NCI-H1105 (cell line): ENCODE data around the gene TEKT3.

Experiments used
- DNase-seq: peaks from one replicate; lab custom pipeline; 2025; lab: John Stamatoyannopoulos, UW

Gene TEKT3

DNA sequence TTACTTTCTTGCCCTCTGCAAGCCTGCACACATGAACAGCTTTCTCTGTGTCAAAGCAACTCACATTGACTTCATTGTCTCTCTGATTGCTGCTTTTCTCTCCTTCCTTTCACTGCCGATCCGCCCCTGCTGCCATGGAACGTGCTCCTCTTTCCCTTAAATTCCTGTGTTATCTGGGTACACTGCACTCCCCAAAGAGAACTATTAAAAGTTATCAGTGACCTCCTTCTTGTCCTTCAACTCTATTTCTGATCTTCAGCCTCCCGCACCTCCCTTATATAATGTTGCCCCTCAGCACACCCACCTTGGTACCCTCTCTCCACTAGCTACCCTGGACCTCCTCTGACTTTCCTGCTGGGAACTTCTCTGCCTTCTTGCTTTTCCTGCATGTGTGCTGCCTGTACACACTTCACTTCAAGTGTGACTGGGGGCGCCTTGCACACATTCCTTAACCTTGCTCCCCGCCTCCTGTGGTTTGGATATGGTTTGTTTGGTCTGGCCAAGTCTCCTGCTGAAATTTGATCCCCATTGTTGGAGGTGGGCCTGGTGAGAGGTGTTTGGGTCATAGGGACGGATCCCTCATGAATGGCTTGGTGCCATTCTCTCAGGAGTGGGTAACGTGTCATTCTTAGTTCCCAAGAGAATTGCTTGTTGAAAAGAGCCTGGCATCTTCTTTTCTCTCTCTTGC is 49.6 kb downstream of the TEKT3 start:
- DNase-seq: no peak

DNA sequence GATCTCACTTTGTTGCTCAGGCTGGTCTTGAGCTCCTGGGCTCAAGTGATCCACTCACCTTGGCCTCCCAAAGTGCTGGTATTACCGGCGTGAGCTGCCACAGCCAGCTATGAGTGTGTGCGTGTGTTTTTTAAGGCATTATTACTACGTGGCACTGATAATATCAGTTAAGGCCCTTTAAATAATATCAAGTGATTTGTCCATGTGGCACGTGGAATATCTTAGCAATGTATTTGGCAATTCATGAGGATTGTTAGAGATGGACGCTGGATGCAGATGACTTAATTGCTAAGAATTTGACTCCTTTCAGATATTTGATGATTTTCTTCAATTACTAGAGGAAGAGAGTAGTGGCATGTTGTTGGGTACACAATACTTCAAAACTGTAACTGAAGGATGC is 50.8 kb downstream of the TEKT3 start:
- DNase-seq: no peak

DNA sequence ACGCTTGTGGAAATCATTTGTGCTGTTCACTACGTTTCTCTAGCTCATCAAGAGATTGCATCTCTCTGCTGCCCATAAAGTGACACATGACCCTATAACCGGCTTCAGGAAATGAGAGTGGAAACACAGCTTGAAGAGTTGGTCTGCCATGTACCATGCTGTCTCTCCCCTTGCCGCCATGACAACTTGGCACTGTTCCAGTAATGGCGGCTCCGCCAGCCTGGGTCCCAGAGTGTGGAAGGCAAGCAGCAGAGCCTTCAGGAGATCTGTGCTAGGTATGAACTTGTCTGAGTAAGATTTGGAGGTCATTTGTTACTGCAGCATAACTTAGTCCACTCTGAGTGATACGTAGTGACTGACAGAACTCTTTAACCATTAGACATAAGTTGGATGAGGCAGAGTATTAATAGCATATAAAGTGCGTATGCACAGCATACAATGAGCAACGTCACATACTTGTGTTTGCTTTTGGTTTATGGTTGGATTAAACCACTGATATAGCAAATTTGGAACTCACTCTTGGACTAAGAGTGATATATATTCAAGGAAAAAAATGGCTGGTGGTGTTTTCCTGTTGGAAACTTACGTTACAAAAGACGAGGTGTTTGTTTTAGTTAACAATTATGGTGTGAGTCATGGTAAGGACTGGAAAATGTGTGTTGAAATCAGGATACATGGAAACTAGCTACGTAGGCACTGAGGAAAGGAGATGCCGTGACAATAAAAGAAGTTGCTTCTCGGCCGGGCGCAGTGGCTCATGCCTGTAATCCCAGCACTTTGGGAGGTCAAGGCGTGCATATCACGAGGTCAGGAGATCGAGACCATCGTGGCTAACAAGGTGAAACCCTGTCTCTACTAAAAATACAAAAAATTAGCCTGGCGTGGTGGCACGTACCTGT is 51.9 kb downstream of the TEKT3 start:
- DNase-seq: peak; percentile 19

DNA sequence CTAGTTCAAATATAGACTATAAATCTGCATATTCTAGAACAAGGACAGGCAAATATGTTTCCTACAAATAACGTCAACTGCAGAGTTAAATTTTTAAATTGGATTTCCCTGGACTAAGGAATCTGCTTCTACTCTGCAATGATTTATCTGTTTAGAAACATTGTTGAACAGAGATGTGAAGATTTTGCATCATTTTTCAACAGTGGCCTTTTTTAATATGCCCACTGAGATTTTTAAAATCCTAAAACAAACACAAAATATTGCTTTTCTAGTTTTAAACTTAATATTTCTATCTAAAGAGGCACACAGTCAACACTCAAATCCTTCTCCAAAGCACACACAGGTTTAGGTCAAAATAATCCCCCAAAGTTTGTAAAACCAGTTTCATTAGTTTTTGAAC is 52.5 kb downstream of the TEKT3 start:
- DNase-seq: no peak

DNA sequence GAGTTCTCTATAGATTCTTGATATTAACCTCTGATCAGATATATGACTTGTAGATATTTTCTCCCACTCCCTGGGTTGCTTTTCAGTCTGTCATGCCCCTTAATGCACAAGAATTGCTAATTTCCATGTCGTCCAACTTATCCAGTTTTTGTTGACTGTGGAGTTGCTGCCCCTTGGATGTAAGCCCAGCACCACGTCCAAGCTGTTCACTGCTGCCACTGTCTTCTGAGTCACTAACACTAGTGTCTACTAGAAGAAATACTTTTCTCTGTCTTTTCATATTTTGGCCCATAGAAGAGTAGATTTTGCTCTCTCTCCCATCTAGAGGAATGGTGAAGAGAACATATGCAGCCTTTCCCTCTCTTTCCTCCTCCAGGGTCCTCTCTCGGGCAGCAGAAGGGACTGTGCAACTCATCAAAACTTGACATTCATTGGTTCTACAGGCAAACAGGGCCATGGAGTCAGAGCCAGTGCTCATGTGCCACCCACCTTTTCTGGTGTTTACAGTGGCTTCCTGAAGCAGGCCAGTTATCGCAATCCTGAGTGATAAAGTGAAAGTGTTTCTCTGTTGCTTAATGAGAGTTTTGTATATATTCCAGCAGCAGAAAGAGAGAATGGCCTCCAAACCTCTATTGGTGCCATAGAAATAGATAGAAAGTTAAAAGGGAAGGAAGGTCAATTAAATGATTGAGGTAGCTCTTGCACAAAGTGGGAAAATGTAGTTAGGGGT is 53.7 kb downstream of the TEKT3 start:
- no peak for DNase-seq

DNA sequence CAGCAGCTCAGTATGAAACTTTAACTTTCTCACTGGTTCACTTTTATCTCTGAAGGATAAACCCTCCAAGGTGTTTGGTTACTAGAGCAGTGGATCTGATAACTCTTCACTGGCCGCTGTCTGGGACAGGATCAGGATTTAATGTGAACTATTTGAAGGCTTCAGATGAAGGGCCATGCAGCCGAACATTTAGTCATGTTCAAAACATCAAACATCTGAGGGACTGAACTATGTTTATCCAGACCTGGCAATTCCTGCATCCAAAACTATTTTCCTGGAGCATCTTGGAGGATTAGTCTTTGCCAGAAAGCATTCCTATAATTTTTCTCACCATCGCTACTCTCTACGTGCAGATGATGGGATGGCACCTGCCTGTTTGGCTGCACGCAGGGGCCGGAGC is 55.9 kb downstream of the TEKT3 start:
- DNase-seq: no peak

DNA sequence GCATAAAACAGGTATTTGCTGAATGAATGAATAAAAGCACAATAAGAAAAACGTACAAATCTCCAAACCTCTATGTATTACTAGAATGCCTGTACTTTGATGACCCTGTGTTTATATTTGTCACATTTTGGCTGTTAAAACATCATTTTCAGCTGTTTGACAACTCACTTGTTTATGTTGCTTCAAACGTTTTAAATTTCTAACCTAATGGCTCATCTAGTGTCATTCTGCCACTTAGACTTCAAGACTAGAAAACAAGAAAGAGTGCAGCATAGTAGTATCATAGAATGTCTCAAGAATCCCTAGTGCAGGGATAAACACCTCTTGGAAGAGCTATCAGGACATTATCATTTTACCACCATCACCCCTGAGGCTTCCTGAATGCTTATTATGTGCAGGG is 56.9 kb downstream of the TEKT3 start:
- no peak for DNase-seq

DNA sequence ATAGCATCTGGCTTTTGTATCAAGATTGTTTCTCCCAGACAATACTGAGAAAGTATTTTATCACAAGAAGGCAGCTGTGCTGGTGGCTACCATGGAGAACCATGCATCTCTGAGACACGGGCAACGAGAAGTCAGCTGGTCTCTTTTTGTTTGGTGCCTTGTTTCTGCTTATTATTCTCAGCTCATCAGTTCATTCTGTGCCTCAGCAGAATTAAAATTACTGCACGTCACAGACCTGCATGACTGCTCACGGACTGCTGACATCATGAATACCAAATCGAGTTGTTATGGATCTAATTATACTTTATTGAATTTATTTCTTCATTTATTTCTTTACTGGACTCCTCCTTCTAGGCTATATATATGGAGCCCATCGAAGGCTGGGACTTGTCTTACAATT is 57.3 kb downstream of the TEKT3 start:
- no peak for DNase-seq

DNA sequence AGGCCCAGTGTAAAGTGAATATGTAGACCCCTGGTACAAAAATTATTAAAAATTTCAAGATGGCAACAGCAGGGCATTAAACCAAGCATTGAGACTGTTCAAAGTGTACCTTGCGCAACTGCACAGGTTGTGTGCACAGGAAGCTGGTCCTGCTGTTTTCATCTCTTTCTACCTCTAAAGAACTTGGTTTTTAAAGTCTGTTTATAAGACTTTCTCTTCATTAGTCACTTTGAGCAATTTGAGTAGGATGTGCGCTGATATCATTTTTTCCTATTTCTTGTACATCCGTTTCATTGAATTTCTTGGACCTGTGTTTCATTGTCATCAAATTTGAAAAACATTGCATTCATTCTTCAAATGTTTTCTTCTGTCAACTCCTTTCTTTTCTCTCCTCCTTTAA is 59.5 kb downstream of the TEKT3 start:
- no peak for DNase-seq

DNA sequence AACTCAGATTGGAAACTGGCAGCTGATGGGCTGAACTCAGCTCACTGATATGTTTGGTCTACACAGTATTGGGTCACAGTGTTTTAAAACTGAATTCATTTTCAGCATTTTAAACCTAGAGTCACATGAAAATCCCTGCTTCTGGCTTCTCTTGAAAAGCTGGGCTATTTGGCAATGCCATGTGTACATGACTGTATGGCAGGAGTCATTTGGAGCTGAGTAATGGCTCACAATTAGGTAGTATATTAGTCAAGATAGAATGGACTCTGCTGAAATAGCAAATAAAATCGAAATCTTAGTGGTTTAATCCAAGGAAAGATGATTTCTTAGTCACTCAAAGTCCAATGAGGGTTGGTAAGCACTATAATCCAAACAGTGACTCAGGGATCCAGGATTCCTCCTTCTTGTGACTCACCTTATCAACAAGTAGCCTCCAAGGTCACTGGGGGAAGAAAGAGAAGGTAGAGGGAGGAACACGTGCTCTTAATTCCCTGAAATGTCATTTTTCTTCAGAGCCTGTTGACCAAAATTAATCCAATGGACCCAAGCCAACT is 62.4 kb downstream of the TEKT3 start:
- no peak for DNase-seq

DNA sequence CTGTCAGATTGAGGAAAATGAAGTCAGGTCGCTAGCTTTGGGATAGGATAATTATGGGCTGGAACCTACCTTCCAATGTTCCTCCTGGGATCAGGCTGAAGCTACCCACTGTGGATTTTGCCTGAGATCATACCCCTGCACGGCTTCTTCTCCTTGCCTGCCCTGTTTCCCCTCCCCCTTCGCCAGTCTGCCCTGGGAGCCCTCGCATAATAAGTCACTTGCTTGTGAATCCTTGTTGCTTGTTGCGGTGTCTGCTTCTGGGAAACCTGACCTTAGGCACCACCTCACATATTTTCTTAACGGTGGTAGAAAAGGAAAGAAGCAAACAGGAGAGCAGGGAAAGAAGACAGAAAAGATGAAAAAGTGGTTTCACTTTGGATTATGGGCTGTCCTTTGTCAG is 63.0 kb downstream of the TEKT3 start:
- no peak for DNase-seq

DNA sequence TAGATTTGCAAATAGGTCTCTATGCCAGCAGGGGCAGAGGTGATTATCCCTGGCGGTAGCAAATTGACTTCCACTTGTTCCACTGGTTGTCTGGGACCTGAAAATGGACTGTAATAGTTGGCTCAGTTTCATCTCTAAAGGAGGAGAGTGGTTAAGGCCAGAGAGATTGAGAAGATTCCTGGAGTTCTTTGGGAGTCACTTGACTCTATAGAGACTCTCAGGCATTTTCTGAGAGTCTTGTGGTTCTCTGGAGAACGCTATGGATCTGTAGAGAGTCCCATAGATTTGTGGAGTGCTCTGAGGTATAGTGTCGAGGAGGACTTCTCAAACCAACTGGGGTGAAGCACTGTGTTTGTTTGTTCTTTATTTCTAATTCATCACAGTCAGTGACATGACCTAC is 67.4 kb downstream of the TEKT3 start:
- DNase-seq: no peak

DNA sequence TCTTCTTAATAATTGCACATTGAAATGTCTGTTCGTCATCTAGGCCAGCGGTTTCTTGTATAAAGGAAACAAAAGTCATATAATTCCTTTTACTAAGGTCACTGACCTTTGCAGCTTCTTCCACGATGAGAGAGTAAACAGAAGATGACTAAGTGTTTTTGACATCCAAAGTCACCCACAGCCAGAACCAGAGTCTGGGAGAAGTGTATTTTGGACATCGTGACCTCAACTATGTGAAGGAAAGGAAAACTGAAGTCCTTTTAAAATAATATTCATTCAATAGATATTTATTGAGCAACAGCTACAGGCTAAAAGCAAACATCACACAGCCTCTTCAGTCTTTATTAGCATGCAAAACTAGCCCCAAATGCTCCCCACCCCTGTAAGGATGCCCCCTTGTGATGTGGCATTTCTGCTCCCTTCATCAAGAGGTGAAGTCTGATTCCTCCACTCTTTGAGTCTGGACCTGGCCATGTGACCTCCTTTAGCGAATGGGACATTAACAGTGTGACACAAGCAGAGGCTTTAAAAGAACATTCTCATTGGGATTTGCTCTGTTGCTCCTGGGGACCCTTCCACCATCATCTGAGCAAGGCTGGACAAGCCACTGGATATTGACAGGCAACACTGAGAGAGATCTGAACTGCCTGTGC is 68.1 kb downstream of the TEKT3 start:
- no peak for DNase-seq

DNA sequence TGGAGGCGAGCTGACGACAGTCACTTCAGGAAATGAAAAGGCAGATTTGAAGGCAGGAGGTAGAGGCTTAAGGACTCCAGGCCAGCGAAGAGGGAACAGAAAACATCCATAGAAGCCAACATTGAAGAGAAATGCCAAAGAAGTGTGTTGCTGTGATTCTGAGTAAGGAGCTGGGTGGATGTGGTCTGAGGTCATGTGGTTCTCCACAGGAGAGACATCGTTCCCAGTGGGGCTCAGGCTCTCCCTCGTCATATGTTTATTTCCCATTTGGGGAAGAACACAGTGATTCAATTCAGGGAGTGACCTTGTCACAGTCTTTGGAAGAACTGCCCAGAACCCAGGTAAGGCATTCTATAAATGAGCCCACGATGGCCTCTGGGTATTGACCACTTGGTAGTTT is 69.7 kb downstream of the TEKT3 start:
- DNase-seq: no peak

DNA sequence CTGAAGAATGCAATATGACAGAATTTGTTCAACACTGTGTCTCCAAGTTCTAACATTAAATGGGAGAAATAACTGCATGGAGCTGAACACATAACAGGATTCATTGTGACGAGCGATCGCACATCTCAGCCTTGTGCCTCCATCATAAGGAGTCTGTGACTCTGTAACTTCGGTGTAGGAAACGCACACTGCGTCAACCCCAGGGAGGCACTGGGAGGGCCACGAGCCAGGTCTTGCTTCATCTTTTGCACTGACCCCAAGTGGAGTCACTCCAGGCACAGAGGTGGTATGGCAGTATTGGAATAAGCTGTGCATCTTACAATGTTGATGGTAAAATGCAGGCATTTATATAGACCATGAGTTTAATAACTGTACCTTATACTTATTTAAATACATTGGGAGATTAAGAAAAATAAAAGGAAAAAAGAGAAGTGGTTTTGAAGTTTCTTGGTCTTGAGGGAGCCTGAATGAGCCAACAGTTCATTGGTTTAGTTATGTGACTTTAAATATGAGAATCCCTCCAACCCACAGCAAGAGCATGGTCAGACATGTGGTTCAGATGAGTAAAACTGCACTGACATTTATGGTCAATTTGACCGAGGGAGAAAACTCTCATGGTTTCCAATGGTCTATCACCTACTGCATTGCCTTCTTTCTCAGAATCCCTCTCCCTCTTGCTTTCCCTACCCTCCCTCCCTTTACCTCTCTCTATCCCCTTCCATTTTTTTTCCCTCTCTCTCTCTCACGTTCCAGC is 70.6 kb downstream of the TEKT3 start:
- DNase-seq: no peak

DNA sequence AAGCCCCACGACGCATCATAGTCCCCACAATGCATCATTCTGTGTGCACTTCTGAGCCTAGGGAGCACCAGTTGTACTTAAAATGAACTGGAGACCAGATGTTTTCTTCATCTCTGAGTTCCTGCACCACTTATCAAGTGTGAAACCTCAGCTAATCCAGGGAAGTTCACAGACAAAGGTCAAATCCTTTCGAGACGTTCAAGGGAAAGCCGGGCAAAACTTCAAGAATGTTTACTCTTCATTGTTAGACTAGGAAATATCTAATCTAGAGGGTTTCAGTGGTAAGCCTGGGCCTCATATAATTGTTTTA is 71.7 kb downstream of the TEKT3 start:
- DNase-seq: no peak

DNA sequence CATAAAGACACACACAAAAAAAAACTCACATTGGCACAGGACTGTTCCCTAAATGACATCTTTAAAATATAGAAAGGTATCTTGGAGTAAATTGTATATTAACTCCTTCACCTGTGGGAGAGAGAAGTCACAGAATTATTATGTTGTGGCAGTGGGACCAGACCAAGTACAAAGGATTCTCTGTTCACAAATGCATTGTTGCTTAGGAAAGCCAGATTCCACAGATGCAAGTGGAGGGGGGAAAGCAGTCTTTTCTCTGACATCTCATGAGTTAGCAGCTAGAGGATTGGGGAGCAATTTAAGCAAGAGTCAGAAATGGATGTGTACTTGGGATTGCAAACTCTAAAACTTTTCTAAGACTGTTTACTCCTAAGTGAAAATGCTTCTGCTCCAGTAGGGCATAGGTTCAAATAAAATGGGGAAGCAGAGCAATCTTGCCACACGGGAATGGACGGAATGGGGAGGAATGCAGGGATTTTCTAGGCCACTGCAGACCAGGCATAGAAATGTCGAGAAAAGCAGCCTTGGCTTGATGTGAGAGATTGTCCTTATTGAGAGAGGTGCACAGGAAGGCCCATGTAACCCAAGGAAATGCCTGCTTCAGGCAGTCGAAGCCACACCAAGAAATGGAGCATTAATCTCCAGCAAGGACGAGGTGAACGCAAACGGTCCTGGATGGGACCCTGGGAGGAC is 72.2 kb downstream of the TEKT3 start:
- no peak for DNase-seq

DNA sequence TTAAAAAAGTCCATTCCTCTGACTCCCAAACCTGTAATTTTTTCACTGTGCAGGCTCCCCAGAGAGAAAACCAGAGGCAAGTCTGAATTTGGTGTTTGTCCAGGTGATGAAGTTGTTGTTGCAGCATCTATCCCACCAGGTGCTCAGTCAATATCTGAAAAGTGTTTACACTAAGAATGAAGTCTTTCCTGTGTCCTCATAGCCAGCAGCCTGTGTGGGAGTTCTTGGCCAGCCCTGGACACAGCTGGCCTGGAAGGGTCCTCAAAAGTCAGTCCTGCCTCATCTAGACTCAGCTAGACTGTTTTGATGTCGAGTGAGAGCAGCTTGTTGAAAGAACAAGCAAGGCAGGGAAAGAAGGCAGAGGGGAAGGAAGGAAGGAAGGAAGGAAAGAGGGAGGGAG is 72.9 kb downstream of the TEKT3 start:
- no peak for DNase-seq

DNA sequence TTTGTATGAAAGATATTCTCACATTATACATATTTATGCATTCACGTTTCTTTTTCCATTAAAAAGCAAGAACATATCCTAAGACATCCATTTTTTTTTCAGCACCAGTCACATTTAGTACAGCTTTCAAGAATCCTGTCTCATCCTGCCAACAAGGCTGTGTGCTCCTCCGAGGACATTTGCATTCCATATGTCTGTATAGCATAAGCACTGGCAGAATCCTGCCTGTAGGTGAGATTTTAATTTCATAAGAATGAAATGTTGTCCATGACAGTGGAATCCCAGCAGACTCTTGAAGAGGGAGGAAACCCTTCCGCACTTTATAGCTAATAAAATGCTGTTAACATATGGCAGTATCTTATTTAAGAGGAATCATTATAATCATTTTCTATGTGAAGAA is 73.4 kb downstream of the TEKT3 start:
- DNase-seq: no peak

DNA sequence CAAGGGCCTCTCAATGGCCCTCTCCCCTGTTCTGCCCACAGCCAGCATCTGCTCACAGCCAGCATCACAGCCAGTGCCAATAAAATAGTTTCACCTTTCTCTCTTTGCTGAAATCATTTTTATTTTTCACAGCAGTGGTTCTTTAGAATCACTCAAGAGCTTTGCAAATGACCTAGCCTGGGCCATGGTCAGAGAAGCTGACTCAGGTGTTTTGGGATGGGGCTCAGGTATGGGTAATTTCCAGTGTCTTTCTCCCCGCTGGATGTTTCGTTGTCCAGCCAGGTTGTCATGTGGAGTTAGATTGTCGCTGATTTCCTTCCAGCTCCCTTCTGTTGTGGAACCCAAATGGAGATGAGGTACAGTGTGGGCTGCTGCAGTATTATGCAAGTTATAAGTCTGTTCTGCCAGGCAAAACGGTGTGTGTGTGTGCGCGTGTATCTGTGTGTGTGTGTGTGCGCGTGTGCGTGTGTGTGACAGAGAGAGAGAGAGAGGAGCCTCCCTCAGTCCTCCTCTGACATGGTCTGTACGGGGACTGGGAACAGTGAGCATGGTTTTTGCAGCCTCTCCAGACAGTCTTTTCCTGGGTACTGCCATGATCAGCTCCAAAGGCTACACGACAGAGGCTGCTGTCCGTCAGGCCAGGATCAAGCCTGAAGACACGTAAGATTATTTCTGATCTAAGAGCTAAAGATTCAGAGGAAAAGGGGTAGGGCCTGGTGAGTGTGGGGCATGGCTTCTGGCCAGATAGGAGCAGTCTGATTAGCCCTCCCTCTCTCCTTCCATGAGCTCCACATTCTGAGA is 74.9 kb downstream of the TEKT3 start:
- DNase-seq: no peak
